ENCODE data around the gene UBR1.
A peak's percentile ranks its signal among the peaks of the same experiment; 100 is the strongest.
"Not testable (repeated sequence)": the region's sequence is repeated elsewhere in the genome, so short reads cannot be mapped to it uniquely, and the experiment has no call there.

The UBR1 gene

GRCh38 chr15:43143203-43143941 is 37.5 kb upstream of the UBR1 start:
- no peak overlapping the region for H3K4me3 ChIP-seq (ENCODE audit: low read depth, low read length)
- no peak for DNase-seq (ENCODE audit: low read depth)
- in situ Hi-C loops (cut with HindIII; ENCODE audit: low sequenced_read_pairs): loop anchor here (5.0 kb wide), 1 partner anchor 49 kb away; no protein-coding TSS in a partner anchor
- no peak for TF ChIP-seq CTCF (IDR thresholded peaks at IDR 0.05; ENCODE audit: low read depth, low read length, missing control alignments)

- no peak for TF ChIP-seq CTCF (IDR thresholded peaks at IDR 0.05; ENCODE audit: low read depth, low read length, missing control alignments)
- no peak overlapping the region for H3K4me3 ChIP-seq (ENCODE audit: low read depth, low read length)
- no peak for DNase-seq (ENCODE audit: low read depth)
- in situ Hi-C loops (cut with HindIII; ENCODE audit: low sequenced_read_pairs): no loop called here
Measured at GRCh38 chr15:43135351-43135750, 29.5 kb upstream of the UBR1 start.

GRCh38 chr15:43134157-43134635 is 28.4 kb upstream of the UBR1 start:
- peak overlapping the region; percentile 69 for H3K4me3 ChIP-seq (ENCODE audit: low read depth, low read length)
- no peak for TF ChIP-seq CTCF (IDR thresholded peaks at IDR 0.05; ENCODE audit: low read depth, low read length, missing control alignments)
- no peak for DNase-seq (ENCODE audit: low read depth)
- in situ Hi-C loops (cut with HindIII; ENCODE audit: low sequenced_read_pairs): no loop called here

GRCh38 chr15:43133430-43134156 is 27.8 kb upstream of the UBR1 start, which contains the start of gene TMEM62:
TMEM62 (plus strand) TSS chr15:43133586; CDS start chr15:43133803, 217 bp downstream.
- H3K4me3 ChIP-seq (ENCODE audit: low read depth, low read length): peak within 1 kb of the TSS; percentile 69
- TF ChIP-seq CTCF (IDR thresholded peaks at IDR 0.05; ENCODE audit: low read depth, low read length, missing control alignments): no peak
- no peak for DNase-seq (ENCODE audit: low read depth)
- in situ Hi-C loops (cut with HindIII; ENCODE audit: low sequenced_read_pairs): no loop called here

- no peak for DNase-seq (ENCODE audit: low read depth)
- TF ChIP-seq CTCF (IDR thresholded peaks at IDR 0.05; ENCODE audit: low read depth, low read length, missing control alignments): no peak
- in situ Hi-C loops (cut with HindIII; ENCODE audit: low sequenced_read_pairs): no loop called here
- peak overlapping the region; percentile 69 for H3K4me3 ChIP-seq (ENCODE audit: low read depth, low read length)
Measured at GRCh38 chr15:43132830-43133429, 27.1 kb upstream of the UBR1 start.

GRCh38 chr15:43128980-43129335 is 23.1 kb upstream of the UBR1 start:
- no peak overlapping the region for H3K4me3 ChIP-seq (ENCODE audit: low read depth, low read length)
- no peak for TF ChIP-seq CTCF (IDR thresholded peaks at IDR 0.05; ENCODE audit: low read depth, low read length, missing control alignments)
- in situ Hi-C loops (cut with HindIII; ENCODE audit: low sequenced_read_pairs): no loop called here
- no peak for DNase-seq (ENCODE audit: low read depth)

GRCh38 chr15:43128174-43128979 is 22.5 kb upstream of the UBR1 start:
- H3K4me3 ChIP-seq (ENCODE audit: low read depth, low read length); DNase-seq (ENCODE audit: low read depth); in situ Hi-C loops (cut with HindIII; ENCODE audit: low sequenced_read_pairs): not testable (repeated sequence)
